ENCODE data around the gene CASKIN2.

CASKIN2 gene

DNA sequence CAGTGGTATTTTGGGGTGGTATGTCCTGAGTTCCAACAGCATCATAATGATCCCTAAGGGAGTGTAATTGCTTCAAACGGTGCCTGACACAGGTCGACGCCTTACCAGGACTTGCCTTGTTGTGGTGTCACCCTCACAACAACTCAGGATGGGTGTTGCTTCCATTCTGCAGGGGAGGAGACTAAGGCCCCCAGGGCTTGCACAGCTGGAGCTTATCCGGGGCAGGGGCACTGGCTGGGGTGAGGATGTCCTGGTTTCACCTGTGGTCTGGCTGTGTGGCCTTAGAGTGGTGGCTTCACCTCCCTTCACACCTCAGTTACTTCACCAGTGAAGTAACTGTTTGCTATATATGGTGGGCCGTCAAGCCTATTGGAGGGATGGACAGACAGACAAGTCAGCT is 33.5 kb upstream of the CASKIN2 start:
- DNase-seq (ENCODE audit: low spot score) = no peak

DNA sequence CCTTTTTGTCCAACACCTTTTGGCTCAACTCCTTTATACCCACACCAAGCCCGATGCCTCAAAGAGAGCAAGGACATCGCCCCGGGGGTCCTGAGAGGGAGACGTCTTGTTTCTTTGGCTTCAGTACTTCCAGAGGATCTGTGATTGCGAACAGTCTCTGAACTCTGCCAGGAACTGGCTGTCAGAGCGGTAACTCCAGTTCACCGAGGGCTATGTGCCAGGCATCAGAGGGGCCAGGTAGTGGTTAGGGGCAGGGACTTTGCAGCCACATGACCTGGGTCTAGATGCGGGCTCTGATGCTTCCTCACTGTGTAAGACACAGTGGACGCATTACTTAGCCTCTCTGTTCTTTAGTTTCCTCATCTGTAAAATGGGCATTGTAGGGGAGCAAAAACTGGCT is 31.8 kb upstream of the CASKIN2 start:
- DNase-seq (ENCODE audit: low spot score) = no peak

DNA sequence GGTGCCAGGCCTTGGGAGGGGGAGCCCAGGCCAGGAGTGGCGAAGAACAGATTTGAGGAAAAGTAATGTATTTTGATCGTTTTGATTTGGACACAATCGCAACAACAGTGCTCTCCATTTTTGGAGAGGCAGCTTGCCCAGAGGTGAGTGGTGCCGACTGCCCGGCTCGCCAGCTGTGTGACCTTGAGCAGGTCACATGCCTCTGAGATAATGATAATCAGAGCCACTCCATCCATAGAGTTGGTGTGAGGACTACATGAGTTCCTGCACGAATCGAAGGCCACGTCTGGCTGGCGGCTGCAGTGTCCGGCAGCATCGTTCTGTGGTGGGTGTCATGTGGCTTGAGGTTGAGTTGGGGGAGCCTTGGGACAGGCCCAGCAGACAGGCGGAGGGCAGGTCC is 30.8 kb upstream of the CASKIN2 start:
- no peak for DNase-seq (ENCODE audit: low spot score)

DNA sequence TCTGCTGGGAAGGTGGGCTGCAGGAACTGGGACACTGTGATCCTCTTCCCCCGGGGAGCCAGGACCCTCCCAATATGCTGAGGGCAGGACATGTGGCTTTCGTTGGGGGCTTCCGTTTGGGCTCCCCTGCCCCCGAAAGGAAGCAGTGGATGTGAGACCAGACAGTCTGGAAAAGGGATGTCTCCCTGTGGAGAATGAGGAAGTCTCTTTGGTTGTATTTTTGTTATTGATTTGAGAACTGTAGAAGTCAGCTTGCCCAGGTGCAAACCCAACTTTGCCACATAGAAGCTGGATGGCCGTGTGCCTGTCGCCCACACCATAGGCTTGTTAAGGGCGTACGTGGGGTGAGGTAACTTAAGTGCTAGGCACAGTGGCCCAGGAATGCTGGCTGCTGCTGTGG is 28.9 kb upstream of the CASKIN2 start:
- no peak for DNase-seq (ENCODE audit: low spot score)

DNA sequence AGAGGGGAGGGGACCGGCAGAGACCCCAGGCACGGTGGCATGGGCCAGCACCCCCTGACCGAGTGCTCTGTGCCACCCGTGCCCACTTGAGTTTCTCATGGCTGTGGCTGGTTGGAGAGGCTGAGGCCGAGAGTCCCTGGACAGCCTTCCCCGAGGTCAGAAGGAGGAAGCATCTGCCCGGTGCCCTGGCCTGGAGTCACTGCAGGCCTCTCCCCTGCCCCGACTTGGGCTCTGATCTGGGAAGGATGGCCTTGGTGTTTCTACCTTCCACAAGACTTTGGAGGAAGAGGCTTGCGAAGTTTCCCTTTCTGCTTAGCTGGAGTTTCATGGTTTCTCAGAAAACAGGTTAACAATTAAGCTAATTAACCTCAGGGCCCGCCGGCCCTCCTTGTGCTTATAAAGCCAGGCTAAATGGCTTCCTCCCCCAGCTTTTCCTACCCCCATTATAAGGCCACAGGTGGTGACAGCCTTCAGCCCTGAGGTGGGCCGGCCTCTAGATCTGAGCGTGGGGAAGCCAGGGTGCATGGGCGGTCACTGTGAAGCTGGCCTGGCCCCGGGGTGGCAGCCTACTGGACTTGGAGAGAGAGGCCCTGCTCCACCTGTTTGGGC is 27.5 kb upstream of the CASKIN2 start:
- no peak for DNase-seq (ENCODE audit: low spot score)

DNA sequence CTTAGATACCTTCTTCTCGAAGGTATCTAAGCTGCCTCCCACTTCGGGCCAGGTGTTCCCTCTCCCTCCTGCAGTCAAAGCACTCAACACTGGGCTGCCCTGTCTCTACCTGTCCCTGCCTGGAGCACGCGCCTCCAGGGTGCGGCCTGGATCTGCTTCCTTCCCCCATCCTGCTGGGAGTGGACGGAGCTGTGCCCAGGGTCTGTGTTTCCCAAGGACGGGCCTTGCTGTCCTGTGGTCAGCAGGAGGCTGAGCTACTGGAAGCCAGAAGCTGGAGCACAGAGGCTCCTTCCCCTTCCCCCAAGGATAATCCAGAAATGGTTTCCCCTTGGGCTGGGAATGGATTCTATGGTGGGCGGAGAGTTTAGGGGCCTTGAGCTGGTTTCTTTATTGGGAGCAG is 26.9 kb upstream of the CASKIN2 start:
- DNase-seq (ENCODE audit: low spot score) = no peak

DNA sequence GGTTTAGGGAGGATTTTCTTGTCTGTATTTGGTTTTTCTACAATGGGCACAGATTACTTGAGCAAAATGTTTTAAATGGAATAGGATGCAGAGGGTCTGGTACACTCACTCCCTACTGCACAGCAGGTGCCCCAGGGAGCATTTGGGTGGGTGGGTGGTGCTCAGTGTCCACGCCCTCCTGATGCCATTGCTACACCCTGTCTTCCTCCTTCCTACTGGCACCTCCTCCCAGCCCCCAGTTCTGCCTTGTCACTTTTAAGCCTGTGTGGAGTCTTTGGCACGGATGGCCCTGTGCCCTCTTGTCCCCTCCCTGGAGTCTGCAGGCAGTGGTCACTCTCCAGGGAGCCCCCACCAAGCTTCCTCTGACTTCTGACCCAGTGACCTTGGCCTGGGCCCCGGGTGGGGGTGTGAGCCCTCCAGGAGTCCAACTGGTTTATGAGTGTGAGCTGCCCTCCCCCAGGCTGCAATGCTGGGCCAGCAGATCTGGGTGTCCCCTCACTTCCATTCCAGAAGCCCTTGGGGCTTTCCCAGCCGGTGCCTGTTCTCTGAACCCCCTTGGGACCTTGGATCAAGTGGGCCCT is 25.7 kb upstream of the CASKIN2 start:
- no peak for DNase-seq (ENCODE audit: low spot score)

DNA sequence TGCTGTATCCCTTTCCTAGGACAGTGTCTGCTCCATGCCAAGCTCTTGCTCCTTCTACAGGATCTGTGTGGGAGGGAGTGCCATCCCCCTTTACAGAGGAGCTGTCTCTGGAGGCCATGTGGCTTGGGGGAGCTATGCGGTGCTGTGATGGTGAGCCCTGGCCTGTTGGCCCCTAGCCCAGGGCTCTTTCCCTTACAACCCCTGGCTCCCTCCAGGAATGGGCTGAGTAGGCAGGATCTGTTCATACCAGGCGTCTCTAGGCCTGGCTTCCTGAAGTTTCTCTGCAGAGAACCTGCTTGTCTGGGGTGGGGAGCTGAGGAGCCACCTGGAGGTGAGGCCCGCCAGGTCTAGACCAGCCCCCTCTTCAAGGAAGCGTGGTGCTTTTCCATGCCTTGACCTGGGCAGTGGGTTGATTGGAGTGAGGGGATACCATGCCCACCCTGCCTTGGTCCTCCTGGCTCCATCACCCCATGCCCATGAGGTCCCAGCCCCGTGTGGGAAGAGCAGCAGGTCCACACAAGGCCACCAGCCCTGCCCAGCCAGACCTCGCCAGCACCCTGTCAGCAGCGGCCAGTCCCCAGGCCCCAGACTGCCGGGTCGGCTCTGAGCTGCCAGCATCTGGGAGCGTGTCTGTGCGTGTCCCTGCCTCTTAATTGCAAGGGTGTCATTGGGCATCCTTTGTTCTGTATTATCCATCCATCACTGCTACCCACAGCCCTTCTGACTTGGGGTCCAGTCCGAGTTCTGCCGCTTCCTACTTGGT is 24.8 kb upstream of the CASKIN2 start:
- DNase-seq (ENCODE audit: low spot score) = no peak

DNA sequence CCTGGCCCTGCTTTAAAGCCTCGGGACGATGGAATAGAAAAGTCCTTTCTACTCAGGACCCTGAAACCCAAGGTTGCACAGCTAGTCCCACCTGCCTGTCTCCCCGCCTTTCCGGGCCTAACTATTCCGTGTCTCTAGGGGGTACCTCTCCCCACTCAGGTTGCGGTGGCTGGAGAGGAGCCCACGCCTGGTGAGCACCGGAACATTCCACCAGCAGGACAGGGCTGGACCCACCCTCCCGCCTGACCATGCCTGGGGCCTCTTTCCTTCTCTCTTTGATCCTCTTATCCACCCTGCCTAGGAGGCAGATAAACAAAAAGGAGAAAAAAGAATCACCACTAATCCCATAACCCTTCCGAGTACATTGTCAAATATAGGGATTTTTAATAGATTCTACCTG is 21.0 kb upstream of the CASKIN2 start:
- DNase-seq (ENCODE audit: low spot score) = no peak

DNA sequence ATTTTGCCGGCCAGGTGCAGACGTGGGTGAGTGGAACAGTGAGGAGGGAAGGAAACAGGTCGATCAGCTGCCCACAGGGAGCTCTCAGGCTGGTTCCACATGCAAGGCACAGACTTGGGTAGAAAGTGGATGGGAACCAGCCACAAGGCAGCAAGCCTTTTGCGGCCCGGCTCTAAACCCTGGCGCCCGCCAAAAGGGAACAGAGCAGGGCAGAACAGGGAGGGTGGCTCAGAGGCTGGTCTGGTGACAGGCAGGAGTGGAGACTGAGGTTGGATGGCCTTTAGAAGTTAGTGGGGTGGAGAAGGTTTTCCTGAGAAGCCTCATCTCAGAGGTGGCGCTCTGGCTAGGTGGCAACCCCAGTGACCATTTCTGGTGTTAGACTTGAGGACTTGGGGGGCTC is 20.5 kb upstream of the CASKIN2 start:
- no peak for DNase-seq (ENCODE audit: low spot score)

DNA sequence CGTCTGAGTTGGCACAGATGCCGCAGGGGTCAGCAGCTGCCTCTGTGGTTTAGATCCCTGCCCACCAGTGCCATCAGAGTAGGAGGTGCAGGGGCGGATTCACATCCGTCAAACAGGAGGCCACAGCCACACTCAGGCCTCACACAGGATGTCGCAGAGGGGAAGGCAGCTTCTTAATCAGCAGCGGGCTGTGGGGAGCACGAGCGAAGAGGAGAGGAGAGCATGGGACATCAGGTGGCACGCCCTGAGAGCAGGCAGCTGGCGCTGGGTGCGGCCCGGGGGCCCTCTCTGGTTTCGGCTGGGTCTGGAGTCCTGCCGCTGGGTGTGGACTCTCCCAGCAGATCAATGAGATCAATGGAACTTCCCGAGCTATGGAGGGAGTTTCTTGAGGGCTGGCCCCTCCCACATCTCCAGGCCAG is 19.8 kb upstream of the CASKIN2 start:
- DNase-seq (ENCODE audit: low spot score) = no peak

DNA sequence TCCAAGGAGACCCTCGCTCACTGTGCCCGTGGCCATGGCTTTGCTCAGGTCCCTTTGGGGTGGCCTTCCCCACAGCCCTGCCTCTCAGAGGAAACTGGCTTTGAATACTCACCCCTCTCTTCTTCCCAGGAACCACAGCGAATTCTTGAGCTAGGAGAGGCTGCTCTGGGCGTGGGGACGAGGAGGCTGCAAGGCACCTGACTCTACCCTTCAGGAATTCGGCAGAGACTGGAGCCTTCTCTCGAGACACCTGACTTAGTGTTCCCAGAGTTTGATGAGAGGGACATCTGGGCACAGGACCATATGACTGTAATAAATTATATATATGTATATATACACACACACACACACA is 16.4 kb upstream of the CASKIN2 start:
- no peak for DNase-seq (ENCODE audit: low spot score)

DNA sequence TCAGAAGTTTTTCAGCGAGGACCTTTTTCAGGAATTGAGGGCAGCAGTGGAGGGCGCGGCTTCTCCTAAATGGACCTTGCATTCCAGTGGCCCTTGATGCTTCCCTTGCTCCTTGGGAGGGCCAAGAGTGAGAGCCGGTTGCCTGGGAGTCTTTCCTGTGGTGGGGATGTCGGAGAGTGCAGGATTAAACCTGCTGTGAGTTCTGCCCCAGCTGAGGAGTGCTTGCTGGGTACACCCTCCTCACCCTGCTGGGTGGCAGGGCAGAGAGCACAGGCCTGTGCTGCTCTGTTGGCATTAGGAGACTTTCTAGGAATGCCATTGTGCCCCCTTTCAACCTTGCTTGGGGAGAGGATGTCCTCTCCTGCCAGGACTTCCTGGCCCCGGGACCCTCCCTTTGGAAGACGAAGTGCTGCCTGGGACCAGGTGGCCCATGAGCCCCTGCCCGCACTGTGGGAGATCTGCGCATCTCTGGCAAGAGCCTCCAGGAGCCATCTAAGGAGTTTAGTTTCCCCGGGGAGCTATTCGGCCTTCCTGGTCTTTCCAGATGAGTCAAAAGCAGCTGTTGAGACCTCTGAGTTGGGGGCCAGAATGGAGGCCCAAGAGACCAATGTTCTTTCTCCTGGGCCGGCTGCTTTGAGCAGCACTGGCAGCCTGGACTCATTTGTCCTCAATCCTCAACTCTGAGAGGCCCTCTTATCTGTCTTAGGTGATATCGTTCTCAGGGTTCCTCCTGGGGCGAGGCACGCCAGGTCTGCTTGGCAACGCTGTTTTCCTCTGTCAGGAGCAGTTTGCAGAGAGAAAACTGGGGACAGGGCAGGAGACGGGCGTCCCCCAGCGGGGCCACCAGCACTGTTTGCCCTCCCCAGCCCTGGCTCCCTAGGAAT is 15.7 kb upstream of the CASKIN2 start:
- no peak for DNase-seq (ENCODE audit: low spot score)

DNA sequence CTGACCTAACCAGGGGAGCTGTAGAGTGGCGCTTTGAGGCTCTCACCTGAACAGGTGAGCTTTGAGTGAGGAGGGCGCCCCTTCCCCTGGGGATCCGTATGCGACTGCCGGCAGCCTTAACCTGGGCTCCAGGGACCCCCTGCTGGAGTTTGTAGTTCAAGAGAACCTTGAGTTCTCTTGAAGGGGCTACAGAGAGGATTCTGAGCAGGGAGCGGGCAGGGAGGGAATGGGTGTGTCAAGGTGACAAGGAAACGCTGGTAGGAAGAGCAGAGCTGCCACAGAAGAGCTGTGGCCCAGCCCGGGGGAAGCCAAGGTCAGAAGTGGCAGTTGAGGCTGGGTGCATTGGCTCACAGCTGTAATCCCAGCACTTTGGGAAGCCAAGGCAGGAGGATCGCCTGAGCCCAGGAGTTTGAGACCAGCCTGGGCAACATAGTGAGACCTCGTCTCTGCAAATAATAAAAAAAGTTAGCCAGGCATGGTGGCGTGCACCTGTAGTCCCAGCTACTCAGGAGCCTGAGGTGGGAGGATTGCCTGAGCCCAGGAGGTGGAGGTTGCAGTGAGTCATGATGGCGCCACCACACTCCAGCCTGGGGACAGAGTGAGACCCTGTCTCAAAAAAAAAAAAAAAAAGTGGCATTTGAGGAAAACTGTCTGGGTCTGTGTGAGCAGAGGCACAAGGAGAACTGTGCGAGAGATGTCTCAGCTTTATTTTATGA is 11.4 kb upstream of the CASKIN2 start:
- DNase-seq (ENCODE audit: low spot score) = no peak

DNA sequence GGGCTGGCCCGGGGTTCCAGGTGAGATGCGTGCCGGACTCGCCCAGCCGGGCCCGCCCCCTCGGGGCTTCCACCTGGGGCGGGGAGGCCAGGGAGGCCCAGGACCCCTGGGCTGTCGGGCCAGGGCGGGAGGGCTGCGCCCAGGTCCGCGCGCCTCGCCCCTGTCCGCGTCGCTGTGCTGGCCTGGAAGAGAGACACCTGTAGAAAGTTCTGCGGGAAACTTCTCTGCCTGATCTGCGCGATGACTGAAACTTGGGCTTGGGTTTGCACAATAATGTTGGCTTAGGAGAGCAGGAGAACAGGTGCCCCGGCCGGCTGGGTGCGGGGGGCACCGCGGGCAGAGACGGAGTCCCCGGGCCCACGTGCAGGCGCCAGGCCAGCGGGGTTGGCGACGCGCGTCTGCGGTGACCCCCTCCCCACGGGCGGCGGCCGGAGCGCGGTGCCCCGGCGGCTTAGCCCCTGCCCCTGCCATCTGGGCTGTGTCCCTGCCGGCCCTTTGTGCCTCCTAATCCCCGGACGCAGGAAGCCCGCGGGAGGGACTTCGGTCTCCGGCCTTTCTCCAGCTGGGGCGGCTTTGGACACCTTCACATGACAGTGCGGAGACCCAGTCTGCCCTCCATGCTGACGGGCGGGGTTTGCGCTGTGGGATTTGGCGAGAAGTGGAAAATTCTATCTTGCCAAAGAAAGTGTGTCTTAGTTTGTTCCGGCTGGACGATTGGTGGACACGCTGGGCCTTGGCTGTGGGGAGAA is 10.6 kb upstream of the CASKIN2 start:
- no peak for DNase-seq (ENCODE audit: low spot score)

DNA sequence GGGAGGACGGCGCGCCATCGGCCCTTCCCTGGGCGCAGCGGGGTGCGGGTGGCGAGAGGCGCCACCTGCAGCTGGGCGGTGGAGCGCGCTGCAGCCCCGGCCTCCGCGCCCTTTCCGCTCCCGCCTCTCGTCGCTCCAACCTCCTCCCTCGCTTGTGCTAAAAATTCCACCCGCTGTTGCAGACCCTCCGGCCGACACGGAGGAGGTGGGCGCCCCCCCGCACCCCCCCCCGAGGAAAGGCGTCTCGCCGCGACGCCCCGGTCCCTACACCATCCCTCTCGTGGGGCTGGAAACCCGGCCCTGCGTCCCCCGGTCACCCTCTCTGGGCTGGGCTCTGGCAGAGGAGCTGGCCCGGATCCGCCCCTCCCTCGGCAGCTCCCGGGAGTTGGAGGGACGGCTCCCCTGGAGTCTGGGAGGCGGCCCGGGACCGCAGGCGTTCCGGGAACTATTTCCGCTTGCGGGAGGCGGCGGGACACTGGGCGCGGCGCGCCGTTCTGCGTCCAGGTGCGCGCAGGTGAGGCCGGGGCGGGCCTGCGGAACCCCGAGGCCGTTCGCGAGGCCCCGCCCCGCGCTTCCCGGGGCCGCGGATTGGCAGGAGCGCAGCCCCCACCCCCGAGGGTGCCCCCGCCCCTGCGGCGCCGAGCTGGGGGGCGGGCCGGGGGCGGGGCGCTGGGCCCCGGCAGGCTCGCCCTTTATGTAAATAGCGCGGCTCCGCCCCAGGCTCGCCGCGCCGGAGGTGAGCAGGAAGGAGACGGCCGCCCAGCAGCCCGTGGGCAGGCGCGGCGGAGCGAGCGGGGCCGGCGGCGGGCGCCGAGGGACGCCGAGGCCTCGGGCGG is 9.9 kb upstream of the CASKIN2 start, which contains the start of gene LLGL2:
Gene LLGL2, plus strand, starts transcription at position 728 of the 836 bp plus-strand sequence. CDS start 17,730 bp downstream, outside the sequence.
- peak; percentile 58 for DNase-seq (ENCODE audit: low spot score)

DNA sequence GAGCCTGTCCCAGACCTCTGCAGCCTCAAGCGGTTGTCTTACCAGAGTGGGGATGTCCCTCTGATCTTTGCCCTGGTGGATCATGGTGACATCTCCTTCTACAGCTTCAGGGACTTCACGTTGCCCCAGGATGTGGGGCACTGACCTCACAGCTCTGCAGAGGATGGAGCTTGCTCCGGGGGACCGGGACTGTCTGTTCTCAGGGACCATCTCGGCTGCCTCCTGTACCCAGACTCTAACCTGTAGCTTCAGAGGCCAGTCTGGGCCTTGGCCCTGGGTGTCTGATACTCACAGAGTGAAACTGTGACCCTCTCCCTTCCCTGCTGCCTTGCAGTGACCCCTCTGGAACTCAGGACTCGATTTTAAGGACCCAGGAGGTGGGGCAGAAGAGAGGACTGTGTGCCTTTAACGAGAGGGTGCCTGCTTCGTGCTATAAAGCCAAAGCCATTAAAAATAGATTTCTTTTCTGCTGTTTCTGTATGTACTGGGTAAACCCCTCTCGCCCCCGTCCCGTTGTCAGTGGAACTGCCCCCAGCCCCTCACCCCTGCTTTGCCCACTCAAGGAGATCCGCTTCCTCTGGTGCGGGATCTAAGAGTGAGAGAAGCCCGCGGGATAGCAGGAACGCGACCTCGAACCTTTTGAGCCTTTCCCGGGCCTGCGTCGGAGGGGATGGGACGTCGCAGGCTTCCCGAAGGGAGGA is 9.1 kb upstream of the CASKIN2 start:
- no peak for DNase-seq (ENCODE audit: low spot score)

DNA sequence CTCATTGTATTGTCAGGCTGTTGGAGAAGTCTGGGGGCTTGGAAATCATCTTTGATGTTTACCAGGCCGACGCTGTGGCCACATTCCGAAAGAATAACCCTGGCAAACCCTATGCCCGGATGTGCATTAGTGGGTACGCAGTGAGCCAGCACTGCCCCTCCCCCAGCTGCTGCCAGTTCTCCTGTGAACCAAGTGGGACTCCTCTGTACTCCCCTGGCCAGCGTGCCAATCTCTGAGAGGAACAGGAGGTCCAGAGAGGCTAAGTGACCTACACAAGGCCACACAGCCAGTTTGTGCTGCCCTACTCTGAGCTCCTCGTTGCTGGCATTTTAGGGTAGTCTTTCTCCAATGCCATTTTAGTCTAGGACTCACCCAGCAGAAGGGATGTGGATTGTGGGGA is 8.3 kb upstream of the CASKIN2 start:
- no peak for DNase-seq (ENCODE audit: low spot score)

DNA sequence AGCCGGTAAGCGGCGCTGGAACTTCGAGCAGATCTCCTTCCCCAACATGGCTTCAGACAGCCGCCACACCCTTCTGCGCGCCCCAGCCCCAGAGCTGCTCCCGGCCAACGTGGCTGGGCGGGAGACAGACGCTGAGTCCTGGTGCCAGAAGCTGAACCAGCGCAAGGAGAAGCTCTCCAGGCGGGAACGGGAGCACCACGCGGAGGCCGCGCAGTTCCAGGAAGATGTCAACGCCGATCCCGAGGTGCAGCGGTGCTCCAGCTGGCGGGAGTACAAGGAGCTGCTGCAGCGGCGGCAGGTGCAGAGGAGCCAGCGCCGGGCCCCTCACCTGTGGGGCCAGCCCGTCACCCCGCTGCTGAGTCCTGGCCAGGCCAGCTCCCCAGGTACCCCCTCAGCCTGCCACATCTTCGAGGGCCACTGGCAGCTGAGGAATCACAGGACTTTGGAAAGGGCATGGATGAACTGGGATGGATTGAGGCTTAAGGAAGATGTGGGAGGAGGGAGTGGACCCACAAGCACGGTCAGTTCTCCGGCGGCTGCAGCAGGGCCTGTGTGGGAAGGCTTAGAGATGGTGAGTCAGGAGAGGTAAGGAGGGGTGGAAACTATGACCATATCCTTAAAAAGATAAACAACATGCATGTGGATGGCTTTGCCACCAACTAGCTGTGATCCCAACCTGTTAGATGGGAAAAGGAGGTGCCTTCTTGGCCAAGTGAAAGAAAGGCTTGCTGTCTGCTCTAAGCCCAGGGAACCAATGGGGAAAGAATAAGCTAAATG is 6.8 kb upstream of the CASKIN2 start:
- DNase-seq (ENCODE audit: low spot score) = no peak

Data from globus pallidus (tissue), 1 donor.